Measurements from ENCODE around the gene TSTD2.

Gene TSTD2

GRCh38 chr9:97550386-97550785 lies 82.8 kb downstream of the TSTD2 start:
- no peak overlapping the region for H3K4me2 ChIP-seq (ENCODE audit: low read length)
- no peak overlapping the region for H3K27ac ChIP-seq (ENCODE audit: low read depth, low read length)
- H3K36me3 ChIP-seq (ENCODE audit: control insufficient read depth, insufficient read depth, low read length), result no peaks in the 10 kb centered on the region
- H3K79me1 ChIP-seq (ENCODE audit: low read length), result no peaks in the 10 kb centered on the region
- DNase-seq, result no peak
- H4K8ac ChIP-seq (ENCODE audit: low read depth, low read length), result no peak overlapping the region
- H3K4me3 ChIP-seq (ENCODE audit: low read length), result no peak overlapping the region
- H3K9ac ChIP-seq (ENCODE audit: low read length), result no peak overlapping the region
- H2AK5ac ChIP-seq (ENCODE audit: low read length), result no peak overlapping the region
- no peak overlapping the region for H3K56ac ChIP-seq (ENCODE audit: low read length)
- H3K27me3 ChIP-seq (ENCODE audit: insufficient read depth, low read length, poor library complexity), result no peaks in the 10 kb centered on the region
- no peaks in the 10 kb centered on the region for H3K79me2 ChIP-seq (ENCODE audit: control insufficient read depth, insufficient read depth, low read length)
- no peak overlapping the region for H2BK5ac ChIP-seq (ENCODE audit: low read length)
- no peak overlapping the region for H3K18ac ChIP-seq (ENCODE audit: low read length)
- H3K4me1 ChIP-seq (ENCODE audit: control insufficient read depth, low read depth, low read length), result no peaks in the 10 kb centered on the region
- no peak overlapping the region for H2BK120ac ChIP-seq (ENCODE audit: low read depth, low read length)
- no peak overlapping the region for H4K5ac ChIP-seq (ENCODE audit: low read length)
- no peak overlapping the region for H3K23ac ChIP-seq (ENCODE audit: low read length)
- H3K4ac ChIP-seq (ENCODE audit: low read depth, low read length), result no peak overlapping the region
- no CpG with 5 or more reads among the region's 1 CpG for WGBS (ENCODE audit: extremely low coverage, insufficient coverage, low lambda C conversion rate)
- H2BK15ac ChIP-seq (replicated peaks; ENCODE audit: low read depth), result no peak overlapping the region
